Nephron progenitor cell (in vitro differentiated cells): Measurements from ENCODE around the gene CNOT3.
"Not testable (repeated sequence)": the region's sequence is repeated elsewhere in the genome, so short reads cannot be mapped to it uniquely, and the experiment has no call there.

Source experiments
- DNase-seq: peaks from one replicate; pipeline ENCODE4 v3.0.0; 2021
- H3K27ac Mint-ChIP-seq: 2 replicates; pipeline ENCODE4 v1.8.0; 2021; ENCODE audit warnings: mild to moderate bottlenecking, moderate library complexity, mixed read lengths
- H3K27me3 Mint-ChIP-seq: 2 replicates; pipeline ENCODE4 v1.8.0; 2021; ENCODE audit warnings: mild to moderate bottlenecking, low read depth, mixed read lengths; ENCODE audit not compliant: poor library complexity
- H3K36me3 Mint-ChIP-seq: 2 replicates; pipeline ENCODE4 v1.8.0; 2021; ENCODE audit warnings: low read depth, mixed read lengths
- H3K4me1 Mint-ChIP-seq: 2 replicates; pipeline ENCODE4 v1.8.0; 2021; ENCODE audit warnings: mixed read lengths
- H3K4me3 Mint-ChIP-seq: 2 replicates; pipeline ENCODE4 v1.8.0; 2021; ENCODE audit warnings: mild to moderate bottlenecking, moderate library complexity, mixed read lengths
- H3K9me3 Mint-ChIP-seq: 2 replicates; pipeline ENCODE4 v1.8.0; 2021; ENCODE audit warnings: mild to moderate bottlenecking, moderate library complexity, mixed read lengths
- TF ChIP-seq, protein P1 (sequence below): fragments of 200-600 bp; sonication (generic); IDR thresholded peaks from 2 replicates; pipeline ENCODE4 v1.5.0; 2021; ENCODE audit warnings: antibody characterized with exemption

Gene CNOT3

GRCh38 chr19:54137699-54138488 lies at the start of gene CNOT3:
CNOT3 (plus strand) TSS chr19:54137762; CDS start chr19:54142979, 5,217 bp downstream.
- Mint-ChIP-seq H3K27me3 (peaks cover 3% of the 10 kb centered on the region), H3K36me3 (peaks cover 19% of the 10 kb centered on the region), H3K9me3 (peaks cover 6% of the 10 kb centered on the region), H3K4me1 (peaks cover 55% of the 10 kb centered on the region), H3K4me3 (peak within 1 kb of the TSS; percentile 92), H3K27ac (peak within 1 kb of the TSS; percentile 98)
- TF ChIP-seq, protein P1, sequence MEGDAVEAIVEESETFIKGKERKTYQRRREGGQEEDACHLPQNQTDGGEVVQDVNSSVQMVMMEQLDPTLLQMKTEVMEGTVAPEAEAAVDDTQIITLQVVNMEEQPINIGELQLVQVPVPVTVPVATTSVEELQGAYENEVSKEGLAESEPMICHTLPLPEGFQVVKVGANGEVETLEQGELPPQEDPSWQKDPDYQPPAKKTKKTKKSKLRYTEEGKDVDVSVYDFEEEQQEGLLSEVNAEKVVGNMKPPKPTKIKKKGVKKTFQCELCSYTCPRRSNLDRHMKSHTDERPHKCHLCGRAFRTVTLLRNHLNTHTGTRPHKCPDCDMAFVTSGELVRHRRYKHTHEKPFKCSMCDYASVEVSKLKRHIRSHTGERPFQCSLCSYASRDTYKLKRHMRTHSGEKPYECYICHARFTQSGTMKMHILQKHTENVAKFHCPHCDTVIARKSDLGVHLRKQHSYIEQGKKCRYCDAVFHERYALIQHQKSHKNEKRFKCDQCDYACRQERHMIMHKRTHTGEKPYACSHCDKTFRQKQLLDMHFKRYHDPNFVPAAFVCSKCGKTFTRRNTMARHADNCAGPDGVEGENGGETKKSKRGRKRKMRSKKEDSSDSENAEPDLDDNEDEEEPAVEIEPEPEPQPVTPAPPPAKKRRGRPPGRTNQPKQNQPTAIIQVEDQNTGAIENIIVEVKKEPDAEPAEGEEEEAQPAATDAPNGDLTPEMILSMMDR: peak; percentile 26
- peak; percentile 60 for DNase-seq

DNA sequence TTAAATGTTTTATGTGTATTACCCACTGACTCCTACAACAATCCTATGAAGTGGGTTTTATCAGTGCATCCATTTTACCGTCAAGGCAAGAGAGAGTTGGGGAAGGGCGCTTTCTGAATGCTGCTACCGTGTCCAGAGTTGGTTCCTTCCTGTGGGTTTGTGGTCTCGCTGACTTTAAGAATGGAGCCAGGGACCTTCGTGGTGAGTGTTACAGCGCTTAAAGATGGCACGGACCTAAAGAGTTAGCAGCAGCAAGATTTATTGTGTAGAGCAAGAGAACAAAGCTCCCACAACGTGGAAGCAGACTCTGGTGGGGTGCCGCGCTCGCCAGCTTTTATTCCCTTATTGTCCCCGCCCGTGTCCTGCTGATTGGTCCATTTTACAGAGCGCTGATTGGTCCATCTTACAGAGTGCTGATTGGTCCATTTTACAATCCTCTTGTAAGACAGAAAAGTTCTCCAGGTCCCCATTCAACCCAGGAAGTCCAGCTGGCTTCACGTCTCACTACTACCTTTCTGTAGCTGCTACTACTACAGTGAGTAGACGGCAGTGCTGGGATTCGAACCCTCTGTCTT lies 43.0 kb upstream of the CNOT3 start:
- peak overlapping the region; percentile 32 for H3K4me3 Mint-ChIP-seq
- H3K27me3 Mint-ChIP-seq: peaks cover 73% of the 10 kb centered on the region
- TF ChIP-seq, protein P1: no peak
- H3K4me1 Mint-ChIP-seq: peaks cover 7% of the 10 kb centered on the region
- no peak overlapping the region for H3K27ac Mint-ChIP-seq
- H3K9me3 Mint-ChIP-seq: peaks cover 17% of the 10 kb centered on the region
- DNase-seq: no peak
- H3K36me3 Mint-ChIP-seq: no peaks in the 10 kb centered on the region

DNA sequence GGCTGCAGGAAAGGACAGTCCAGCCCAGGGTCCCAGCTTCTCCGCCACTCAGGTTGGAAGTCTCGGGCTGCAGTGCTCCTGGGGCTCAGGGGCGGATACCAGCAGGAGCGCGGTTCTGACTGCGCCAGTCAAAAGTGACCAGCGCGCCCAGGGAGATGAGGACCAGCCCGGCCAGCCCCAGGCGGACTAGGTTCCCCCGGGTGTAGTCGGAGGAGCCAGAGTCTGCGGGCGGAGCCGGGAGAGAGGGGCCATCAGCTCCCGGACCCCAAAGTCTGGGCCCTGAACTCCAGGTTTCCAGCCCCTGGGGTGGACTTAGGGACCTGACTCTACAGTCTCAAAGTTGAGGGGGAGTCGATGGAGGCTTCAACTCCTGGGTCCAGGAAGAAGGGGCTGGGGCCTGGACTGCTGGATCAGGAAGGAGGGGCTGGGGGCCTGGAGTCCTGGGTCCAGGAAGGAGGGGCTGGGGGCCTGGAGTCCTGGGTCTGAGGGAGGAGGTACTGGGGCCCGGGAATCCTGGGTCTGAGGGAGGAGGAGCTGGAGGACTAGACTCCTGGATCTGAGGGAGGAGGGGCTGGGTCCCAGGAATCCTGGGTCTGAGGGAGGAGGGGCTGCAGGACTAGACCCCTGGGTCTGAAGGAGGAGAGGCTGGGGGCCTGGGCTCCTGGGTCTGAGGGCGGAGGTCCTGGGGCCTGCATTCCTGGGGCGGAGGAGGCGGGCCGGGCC lies 42.3 kb upstream of the CNOT3 start:
- H3K4me1 Mint-ChIP-seq: peaks cover 7% of the 10 kb centered on the region
- TF ChIP-seq, protein P1: no peak

GRCh38 chr19:54095859-54096616 lies 41.5 kb upstream of the CNOT3 start:
- peak; percentile 75 for DNase-seq
- peaks cover 17% of the 10 kb centered on the region for H3K9me3 Mint-ChIP-seq
- H3K36me3 Mint-ChIP-seq, H3K27ac Mint-ChIP-seq, H3K4me1 Mint-ChIP-seq: not testable (repeated sequence)
- H3K27me3 Mint-ChIP-seq: peaks cover 77% of the 10 kb centered on the region
- peak overlapping the region; percentile 82 for H3K4me3 Mint-ChIP-seq

More for the DNA sequence above, 42.3 kb upstream of the CNOT3 start:
- no peak for DNase-seq
- Mint-ChIP-seq H3K27me3 (peaks cover 78% of the 10 kb centered on the region), H3K4me3 (no peak overlapping the region), H3K9me3 (peaks cover 17% of the 10 kb centered on the region), H3K27ac (no peak overlapping the region), H3K36me3 (no peaks in the 10 kb centered on the region)

DNA sequence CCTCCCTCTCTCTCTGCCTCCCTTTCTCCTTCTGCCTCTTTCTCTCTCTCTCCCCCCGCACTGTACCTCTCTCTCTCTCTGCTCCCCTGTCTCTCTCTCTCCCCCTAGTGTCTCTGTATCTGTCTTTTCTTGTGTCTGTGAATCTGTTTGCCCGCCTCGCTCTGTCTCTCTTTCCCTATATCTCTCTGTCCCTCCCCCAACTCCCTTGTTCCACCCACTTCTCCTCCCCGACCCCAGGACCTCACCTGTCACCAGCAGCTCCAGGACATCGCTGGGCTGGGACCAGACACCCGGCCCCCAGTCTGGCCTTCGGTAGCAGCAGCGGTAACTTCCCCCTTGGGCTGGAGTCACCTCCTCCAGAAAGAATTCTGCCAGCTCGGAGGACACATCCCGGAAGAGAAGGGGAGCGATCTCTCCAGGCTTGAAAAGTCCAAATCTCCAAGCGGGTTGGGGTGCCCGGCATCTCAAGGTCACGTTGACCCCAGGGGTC lies 40.9 kb upstream of the CNOT3 start:
- TF ChIP-seq, protein P1: no peak
- no peak overlapping the region for H3K27ac Mint-ChIP-seq
- peaks cover 17% of the 10 kb centered on the region for H3K9me3 Mint-ChIP-seq
- no peaks in the 10 kb centered on the region for H3K36me3 Mint-ChIP-seq
- peaks cover 7% of the 10 kb centered on the region for H3K4me1 Mint-ChIP-seq
- peak overlapping the region; percentile 82 for H3K4me3 Mint-ChIP-seq
- peaks cover 77% of the 10 kb centered on the region for H3K27me3 Mint-ChIP-seq
- no peak for DNase-seq
